Endothelial cell of umbilical vein (primary cell): ENCODE measurements around the gene CSMD2. TPM values are rescaled to one million over a fixed set of nuclear protein-coding genes. Genes with fewer than 3 reads are reported as not detected.

ENCODE experiments used
- BruUV-seq: library from RNA; stranded (reverse); fragments of 400-500 nt; replicated peaks from 2 replicates; lab custom pipeline; 2021; lab: Mats Ljungman, UMichigan
- CTCF ChIA-PET: fragments of 300-600, 350-600 bp; sonication (Branson Sonifier 250); formaldehyde crosslinking; loops from one replicate; lab custom pipeline; 2021; ENCODE audit warnings: antibody characterized with exemption, inconsistent platforms; lab: Charles Lee
- POLR2A ChIA-PET: fragments of 300-600, 350-600 bp; sonication (Branson Sonifier 250); formaldehyde crosslinking; loops from one replicate; lab custom pipeline; 2021; ENCODE audit warnings: antibody characterized with exemption, inconsistent platforms; lab: Charles Lee
- DNase-seq: peaks from one replicate; pipeline ENCODE4 v3.0.0-alpha.2; 2011; ENCODE audit warnings: low read depth, low spot score
- FAIRE-seq: peaks from 2 replicates; lab custom pipeline; 2011; peaks lifted over from hg19 to GRCh38; lab: Jason Lieb, UNC
- H2AFZ ChIP-seq: 2 replicates; pipeline ENCODE4 v1.6.0; 2012; ENCODE audit warnings: low read depth, low read length, control low read depth, inconsistent platforms
- H3K27ac ChIP-seq: 2 replicates; pipeline ENCODE4 v1.5.1; 2011; ENCODE audit warnings: low read depth, mild to moderate bottlenecking, control low read depth, low read length, moderate library complexity; ENCODE audit not compliant: insufficient read depth
- H3K27me3 ChIP-seq, 2 experiments: 2 replicates each; pipeline versions ENCODE4 v1.6.0 to v1.6.1; 2011; ENCODE audit warnings: low read length in 2 of 2, mixed read lengths in 1 of 2; ENCODE audit not compliant: control insufficient read depth in 2 of 2, insufficient read depth in 2 of 2
- H3K36me3 ChIP-seq, 2 experiments: 2 replicates in 1 of 2; 3 replicates in 1 of 2; pipeline ENCODE4 v1.5.1; 2011; ENCODE audit warnings: low read length in 2 of 2, mild to moderate bottlenecking in 1 of 2, moderate library complexity in 1 of 2; ENCODE audit not compliant: control insufficient read depth in 2 of 2, insufficient read depth in 2 of 2; ENCODE audit errors: extremely low read depth in 1 of 2
- H3K4me1 ChIP-seq: 3 replicates; pipeline ENCODE4 v1.5.1; 2011; ENCODE audit warnings: mild to moderate bottlenecking, low read length; ENCODE audit not compliant: control insufficient read depth, insufficient read depth; ENCODE audit errors: extremely low read depth
- H3K4me2 ChIP-seq: 2 replicates; pipeline ENCODE4 v1.6.1; 2011; ENCODE audit warnings: low read length, control low read depth, mixed read lengths; ENCODE audit not compliant: insufficient read depth
- H3K4me3 ChIP-seq, 3 experiments: fragments of 200-600 bp in 1 of 3; sonication (generic), shearing (Covaris generic) in 1 of 3; replicated peaks in 1 of 3; 2 replicates each; pipeline ENCODE4 v1.5.1; 2011 to 2016; ENCODE audit warnings: control low read depth in 3 of 3, low read length in 3 of 3, mild to moderate bottlenecking in 2 of 3, inconsistent platforms in 1 of 3, low read depth in 1 of 3, moderate library complexity in 1 of 3; ENCODE audit not compliant: insufficient read depth in 1 of 3
- H3K79me2 ChIP-seq: 2 replicates; pipeline ENCODE4 v1.6.0; 2012; ENCODE audit warnings: low read length, inconsistent platforms; ENCODE audit not compliant: control insufficient read depth, insufficient read depth
- H3K9ac ChIP-seq: replicated peaks from 2 replicates; pipeline ENCODE3; 2011; ENCODE audit warnings: low read length, control low read depth; ENCODE audit not compliant: insufficient read depth; ENCODE audit errors: extremely low read depth
- H3K9me1 ChIP-seq: replicated peaks from 3 replicates; pipeline ENCODE4 v1.6.0; 2011; ENCODE audit warnings: mild to moderate bottlenecking, low read length; ENCODE audit not compliant: control insufficient read depth, insufficient read depth; ENCODE audit errors: extremely low read depth
- H3K9me3 ChIP-seq: replicated peaks from 2 replicates; pipeline ENCODE4 v1.5.1; 2012; ENCODE audit warnings: low read length, inconsistent platforms; ENCODE audit not compliant: control insufficient read depth, insufficient read depth
- H4K20me1 ChIP-seq: replicated peaks from 2 replicates; pipeline ENCODE3; 2011; ENCODE audit warnings: mild to moderate bottlenecking, low read length; ENCODE audit not compliant: control insufficient read depth, insufficient read depth; ENCODE audit errors: extremely low read depth
- CTCF ChIP-seq, 2 donors: IDR thresholded peaks; 1 replicate in 1 of 2; 2 replicates in 1 of 2; pipeline ENCODE4 v1.5.1; 2011; ENCODE audit warnings: low read length in 2 of 2, mild to moderate bottlenecking in 2 of 2, moderate library complexity in 2 of 2, control low read depth in 1 of 2, inconsistent platforms in 1 of 2, low read depth in 1 of 2; ENCODE audit not compliant: insufficient read depth in 1 of 2; ENCODE audit errors: extremely low read depth in 1 of 2
- EZH2 ChIP-seq: IDR thresholded peaks from 2 replicates; pipeline ENCODE4 v1.6.1; 2012; ENCODE audit warnings: borderline replicate concordance, low read depth, mild to moderate bottlenecking, moderate library complexity, low read length, inconsistent platforms; ENCODE audit not compliant: severe bottlenecking
- FOS ChIP-seq: IDR thresholded peaks from 2 replicates; pipeline ENCODE4 v1.6.1; 2011; ENCODE audit warnings: mild to moderate bottlenecking, low read length, moderate library complexity, borderline replicate concordance; ENCODE audit not compliant: insufficient read depth
- GATA2 ChIP-seq: IDR thresholded peaks from 2 replicates; pipeline ENCODE4 v1.7.0; 2011; ENCODE audit warnings: low read depth, mild to moderate bottlenecking, moderate library complexity, mixed read lengths, low read length; ENCODE audit not compliant: insufficient read length, insufficient read depth
- JUN ChIP-seq: IDR thresholded peaks from 2 replicates; pipeline ENCODE4 v1.6.1; 2011; ENCODE audit warnings: borderline replicate concordance, low read depth; ENCODE audit not compliant: insufficient read length, insufficient read depth
- MAX ChIP-seq: IDR thresholded peaks from 2 replicates; pipeline ENCODE4 v1.6.1; 2011; ENCODE audit not compliant: insufficient read depth, insufficient read length
- MYC ChIP-seq: IDR thresholded peaks from one replicate; pipeline ENCODE4 v1.6.1; 2011; ENCODE audit warnings: mild to moderate bottlenecking, low read depth, low read length
- POLR2A ChIP-seq: IDR thresholded peaks from 2 replicates; pipeline ENCODE4 v1.6.1; 2012; ENCODE audit warnings: low read depth, mild to moderate bottlenecking, control low read depth, low read length
- POLR2AphosphoS5 ChIP-seq: IDR thresholded peaks from 2 replicates; pipeline ENCODE4 v1.6.1; 2012; ENCODE audit warnings: low read depth, mild to moderate bottlenecking, control low read depth, low read length, moderate library complexity; ENCODE audit not compliant: insufficient read depth
- dilution Hi-C: fragments of 300-500 bp; cut with MboI; formaldehyde crosslinking; loops from one replicate; pipeline ENCODE4 v1.15.0; 2019; ENCODE audit warnings: low sequenced_read_pairs; ENCODE audit not compliant: extremely low pct_ligation_motif_present
- intact Hi-C: fragments of 100-400 bp; cut with micrococcal nuclease; formaldehyde crosslinking; loops from one replicate; pipeline ENCODE4 v1.10.0; 2022
- polyA plus RNA-seq, 4 experiments: library from polyadenylated mRNA; depleted of rRNA in 3 of 4; stranded (reverse) in 3 of 4; unstranded in 1 of 4; fragments of >200 nt; gene quantifications; 2 replicates each; pipeline versions ENCODE4 v1.2.1 to v1.2.3, GENCODE V29; 2011 to 2012; ENCODE audit warnings: missing spikeins in 1 of 4
- total RNA-seq: library from RNA; stranded (reverse); gene quantifications from 2 replicates; pipeline ENCODE4 v1.2.3, GENCODE V29; 2021

CSMD2 gene
- total and polyA plus RNA-seq, 2 donors (not counting 3 experiments of a cell fraction or from before 2014, with no cell fraction given), result under 0.01 TPM; not detected in 1

- Histone ChIP-seq H2AFZ (no peak overlapping the region), H3K9me3 (no peaks in the 10 kb centered on the region), H3K27me3 (no peaks in the 10 kb centered on the region), H3K4me1 (no peaks in the 10 kb centered on the region), H3K9me1 (no peaks in the 10 kb centered on the region), H3K79me2 (no peaks in the 10 kb centered on the region), H3K27ac (no peak overlapping the region), H3K4me2 (no peak overlapping the region), H3K4me3 (no peak overlapping the region), H3K9ac (no peak overlapping the region), H3K36me3 (no peaks in the 10 kb centered on the region), H4K20me1 (no peaks in the 10 kb centered on the region)
- CTCF ChIA-PET, result no interaction called here
- DNase-seq (no peak), FAIRE-seq (no peak)
- intact Hi-C loops, result no loop called here
- POLR2A ChIA-PET, result no interaction called here
- dilution Hi-C loops, result no loop called here
- TF ChIP-seq CTCF (IDR thresholded peaks at IDR 0.05; ENCODE audit: extremely low read depth in 1 of 2, insufficient read depth in 1 of 2, low read depth in 1 of 2, low read length in 2 of 2) (no peak), MYC (no peak), POLR2AphosphoS5 (no peak), POLR2A (no peak), MAX (no peak), JUN (no peak), GATA2 (no peak), EZH2 (no peak), FOS (no peak)
- BruUV-seq, result no TSS peak
These were observed 632.1 kb downstream of the CSMD2 start for GRCh38 chr1:33532936-33533335.
